NCI-H1092 treated with DMSO at 0.1 percent for 48 hours (cell line): ENCODE data around the gene NPS.

Source experiments
- DNase-seq: peaks from one replicate; lab custom pipeline; 2025; lab: John Stamatoyannopoulos, UW

Gene NPS

DNA sequence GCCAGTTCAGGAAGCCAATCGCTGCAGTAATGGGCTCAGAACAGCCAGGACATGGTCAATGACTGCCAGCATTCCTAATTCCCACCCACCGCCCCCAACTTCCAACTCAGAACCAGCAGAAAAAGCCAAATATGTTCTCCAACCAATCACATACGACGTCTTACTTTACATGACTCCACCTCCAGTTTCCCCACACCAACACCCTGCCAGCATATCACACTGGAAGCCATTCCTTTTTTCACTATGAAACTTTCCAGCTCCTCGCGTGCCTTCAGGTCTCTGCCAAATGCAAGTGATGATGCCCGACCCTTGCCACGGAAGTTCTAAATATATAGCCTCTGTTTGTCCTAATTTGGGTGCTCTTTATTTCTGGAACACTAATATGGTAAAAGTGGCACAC lies 12.5 kb downstream of the NPS start:
- no peak for DNase-seq

DNA sequence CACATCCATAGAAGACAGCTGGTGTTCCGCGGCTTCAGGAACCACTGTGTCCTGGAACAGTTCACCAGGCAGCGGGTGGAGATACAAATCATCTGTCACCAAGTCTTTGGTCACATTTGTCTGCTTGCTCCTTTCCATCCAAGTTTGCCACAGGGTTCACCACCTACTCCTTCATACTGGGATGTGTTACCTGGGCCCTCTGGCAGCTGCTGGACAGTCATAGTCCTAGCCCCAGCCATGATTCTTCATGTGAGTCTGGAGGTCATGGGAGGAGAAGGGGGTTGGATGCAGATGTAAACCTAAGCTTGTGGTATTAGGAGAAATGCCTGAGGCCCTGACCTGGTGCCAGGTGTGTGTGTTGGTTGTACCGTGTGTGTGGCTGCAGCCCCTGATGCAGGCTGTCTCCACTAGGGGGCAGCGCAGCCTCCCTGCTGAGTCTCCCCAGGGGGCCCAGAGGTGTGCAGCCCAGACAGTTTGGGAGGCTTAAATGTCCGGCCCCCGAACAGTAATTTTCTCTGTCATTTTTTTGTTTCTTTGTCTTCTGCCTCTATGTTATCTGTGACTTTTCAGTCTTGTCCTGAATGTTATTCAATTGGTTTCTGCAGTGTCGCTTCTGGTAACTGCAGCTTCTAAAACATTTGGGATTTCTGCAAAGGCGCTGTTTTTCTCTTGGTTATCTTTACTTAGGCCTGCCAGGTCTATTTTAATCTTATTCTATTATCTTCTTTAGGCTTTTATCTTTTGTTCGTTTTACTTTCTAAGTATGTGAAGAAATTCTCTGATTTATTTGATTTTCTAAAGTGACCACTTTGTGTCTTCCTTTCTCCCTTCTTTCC lies 14.8 kb downstream of the NPS start:
- DNase-seq = no peak

DNA sequence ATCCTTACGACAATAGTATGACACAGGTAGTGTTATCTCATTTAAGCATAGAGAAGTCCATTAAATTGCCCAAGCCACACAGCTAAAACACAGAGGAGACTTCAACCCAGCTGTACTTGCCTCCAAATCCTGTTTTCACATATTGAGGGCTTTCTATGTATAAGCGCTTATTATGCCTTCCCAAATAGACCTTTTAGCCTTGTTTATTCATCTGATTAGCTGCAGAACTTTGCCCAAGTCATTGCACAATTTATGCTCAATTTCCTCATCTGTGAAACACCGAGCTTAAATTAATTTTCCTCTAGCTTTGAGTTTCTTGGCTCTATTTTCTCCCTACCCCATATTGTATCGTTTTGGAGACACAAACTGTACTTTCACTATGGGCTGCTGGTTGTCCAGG lies 15.5 kb downstream of the NPS start:
- DNase-seq = no peak

DNA sequence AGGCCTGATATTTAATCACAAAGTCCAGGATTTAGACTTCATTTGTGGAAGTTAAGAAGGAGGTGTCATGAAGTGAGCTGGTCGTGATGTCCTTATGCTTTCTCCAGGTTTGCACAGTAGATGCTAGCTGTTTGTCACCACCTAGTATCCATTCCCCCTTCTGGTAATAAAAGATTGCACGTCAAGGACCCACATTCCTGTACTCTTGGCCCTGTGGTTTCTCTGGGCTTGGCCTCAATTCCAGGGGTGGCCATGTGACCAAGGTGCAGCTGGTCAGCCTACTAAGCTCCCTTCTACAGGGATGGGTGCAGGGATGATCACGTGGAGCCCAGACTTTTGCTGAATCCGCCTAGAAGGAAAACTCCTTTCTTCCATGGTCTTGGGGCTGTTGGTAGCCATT lies 16.5 kb downstream of the NPS start:
- DNase-seq = no peak

DNA sequence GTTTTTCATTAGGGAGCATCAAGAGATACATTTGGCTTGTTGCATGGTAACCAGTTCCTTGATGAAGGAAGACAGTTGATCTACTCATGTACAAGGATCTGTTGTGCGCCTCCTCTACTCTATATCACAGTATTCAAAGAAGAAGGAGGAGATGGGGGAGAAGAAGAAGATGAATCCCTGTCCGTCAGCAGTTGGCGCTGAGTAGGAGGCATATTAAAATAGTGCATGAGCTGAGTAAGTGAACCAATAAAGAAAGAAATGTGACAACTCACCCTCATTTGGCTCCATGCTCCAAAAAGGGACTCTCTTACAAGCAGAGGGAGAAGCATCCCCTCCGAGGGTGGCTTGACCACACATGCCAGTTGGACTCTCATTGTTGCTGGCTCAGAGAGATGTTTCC lies 20.1 kb downstream of the NPS start:
- no peak for DNase-seq

DNA sequence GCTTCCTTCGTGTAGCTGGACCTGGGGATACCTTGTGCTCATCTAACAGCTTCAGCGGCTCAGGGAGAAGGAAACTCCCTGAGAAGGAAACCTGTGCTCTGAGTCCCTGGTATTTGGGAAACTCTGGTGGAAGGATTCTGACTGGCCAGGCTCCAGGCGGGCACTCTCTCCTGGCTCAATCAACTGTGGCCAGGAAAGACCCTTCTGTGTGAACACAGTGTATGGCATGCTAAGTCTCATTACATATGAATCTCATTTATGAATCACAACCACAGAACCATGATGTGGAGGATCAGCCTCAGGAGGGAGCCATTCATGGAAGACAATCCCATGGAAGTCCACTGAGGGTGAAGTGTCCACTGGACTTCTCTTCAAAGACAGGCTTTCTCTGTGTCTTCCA lies 20.9 kb downstream of the NPS start:
- no peak for DNase-seq

DNA sequence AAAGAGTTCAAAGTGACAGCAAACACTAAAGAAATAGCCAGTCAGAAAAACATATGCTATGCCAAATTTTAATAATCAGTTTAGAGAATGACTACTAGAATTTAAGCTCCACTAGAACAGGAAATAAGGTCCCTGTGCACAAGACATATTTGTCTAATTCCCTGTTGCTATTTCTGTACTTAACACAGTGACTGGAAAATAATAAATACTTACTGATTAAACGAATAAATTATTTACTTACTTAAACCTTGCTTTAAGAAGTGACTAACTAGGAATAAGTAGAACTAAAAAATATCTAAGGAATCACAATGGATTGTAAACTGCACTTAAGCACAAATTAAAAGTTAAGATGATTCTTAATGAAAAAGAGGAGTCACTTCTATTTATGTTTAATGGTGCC lies 22.3 kb downstream of the NPS start:
- no peak for DNase-seq

DNA sequence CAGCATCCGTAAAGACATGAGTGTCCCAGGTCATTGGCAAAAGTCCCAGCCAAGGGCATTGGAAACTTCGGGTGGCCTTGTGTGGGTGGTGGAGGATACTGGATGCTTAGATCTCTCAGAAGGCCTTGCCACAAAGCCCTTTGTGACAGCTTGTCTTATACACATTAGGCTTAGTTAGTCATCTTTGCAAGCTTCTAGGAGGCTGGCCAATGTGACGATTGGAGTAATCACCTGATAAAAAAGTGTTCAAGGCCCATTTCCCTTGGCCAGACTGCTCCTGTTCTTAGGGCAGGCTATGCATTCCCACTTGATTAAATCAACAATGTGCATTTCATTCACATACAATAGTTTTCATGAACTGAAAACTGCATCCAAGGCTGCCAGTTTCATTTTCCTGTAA lies 26.9 kb downstream of the NPS start:
- DNase-seq = no peak

DNA sequence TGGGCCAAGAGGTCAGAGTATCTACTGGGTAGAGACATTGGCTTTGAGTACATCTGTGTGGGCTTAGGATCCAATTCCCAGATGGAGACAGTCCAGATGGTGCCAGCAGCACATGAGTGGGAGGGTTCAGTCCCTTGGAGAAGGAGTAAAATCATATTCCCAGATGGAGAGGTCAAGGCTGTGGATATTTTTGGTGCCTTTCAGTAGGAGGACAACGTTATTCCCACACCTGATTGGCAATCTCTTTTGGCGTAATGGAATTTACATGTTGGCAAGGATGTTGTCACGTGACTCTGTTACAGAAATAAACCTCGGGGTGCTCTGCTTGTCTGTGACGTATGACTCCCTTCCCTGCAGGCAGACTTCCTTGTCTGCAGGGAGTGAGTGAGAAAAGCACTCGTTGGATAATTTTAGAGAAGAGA lies 27.6 kb downstream of the NPS start:
- peak; percentile 21 for DNase-seq

DNA sequence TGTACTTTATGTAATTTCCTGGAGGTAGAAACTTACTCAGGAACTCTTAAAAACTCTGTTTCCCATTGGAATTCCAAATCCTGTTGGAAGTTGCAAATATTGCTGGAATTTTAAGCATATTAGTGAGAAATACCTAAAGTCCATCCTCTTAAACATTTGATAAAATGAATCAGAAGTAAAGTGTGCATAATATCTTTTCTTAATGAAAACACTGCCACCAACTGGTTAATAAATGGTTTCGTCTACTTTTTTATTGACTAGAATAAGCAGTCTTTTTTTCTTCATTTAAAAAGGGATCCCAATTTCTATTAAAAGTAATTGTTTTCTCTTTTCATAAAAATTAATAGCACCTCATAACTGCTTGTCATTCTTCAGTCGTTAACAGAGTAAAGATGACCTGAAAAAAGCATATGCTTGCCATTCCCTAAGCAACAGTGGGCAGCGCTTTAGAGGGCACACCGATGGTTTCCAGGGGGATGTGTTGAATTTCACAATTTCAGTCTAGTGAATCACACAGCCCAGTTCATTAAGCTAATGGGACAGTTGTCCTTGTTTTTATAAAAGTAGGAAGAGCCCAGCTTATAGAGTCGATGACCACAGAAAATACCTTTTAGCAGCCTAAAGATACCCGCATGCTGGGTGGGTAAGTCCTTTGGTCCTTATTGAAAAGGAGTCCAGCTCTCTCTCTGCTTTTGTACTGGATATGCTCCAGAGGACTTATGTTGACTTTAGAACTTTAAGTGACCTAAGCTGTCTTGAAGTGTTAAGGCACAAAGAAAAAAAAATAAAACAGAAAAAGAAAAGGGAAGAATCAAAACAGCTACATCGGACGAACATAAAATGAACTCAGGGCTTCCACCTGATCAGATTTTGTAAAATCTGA lies 28.5 kb downstream of the NPS start:
- DNase-seq = peak; percentile 53

DNA sequence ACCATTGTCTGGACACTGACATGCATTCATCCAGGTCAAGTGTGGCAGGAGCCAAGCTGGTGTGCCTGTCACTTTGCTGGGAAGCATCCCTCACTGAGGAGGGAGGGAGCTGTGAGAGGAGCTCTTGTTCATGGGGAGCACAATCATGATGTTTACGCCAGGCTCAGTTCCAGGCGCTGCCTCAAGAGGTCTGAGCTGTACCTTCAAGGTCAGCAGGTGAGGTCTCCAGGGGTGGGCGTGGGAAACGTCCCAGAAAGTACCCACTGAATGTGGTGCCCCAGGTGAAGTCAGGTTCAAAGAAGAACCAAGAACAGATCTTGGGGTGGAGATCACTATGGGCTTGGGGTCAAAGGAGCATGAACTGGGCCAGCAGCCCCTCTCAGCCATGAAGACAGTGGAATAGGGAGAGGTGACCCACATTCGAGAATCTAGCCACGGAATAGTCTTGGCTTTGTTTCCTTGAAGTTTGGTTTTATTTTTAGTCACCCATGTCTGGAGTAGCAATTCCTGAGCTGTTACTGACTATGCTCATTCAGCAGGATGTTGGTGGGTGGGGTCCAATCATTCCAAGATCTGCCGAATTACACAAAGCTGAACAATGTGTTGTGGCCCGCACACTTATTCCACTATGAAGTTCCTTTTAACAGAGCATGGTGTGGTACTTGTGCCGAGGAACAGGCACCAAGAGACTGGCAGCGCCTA lies 29.3 kb downstream of the NPS start:
- DNase-seq = no peak

DNA sequence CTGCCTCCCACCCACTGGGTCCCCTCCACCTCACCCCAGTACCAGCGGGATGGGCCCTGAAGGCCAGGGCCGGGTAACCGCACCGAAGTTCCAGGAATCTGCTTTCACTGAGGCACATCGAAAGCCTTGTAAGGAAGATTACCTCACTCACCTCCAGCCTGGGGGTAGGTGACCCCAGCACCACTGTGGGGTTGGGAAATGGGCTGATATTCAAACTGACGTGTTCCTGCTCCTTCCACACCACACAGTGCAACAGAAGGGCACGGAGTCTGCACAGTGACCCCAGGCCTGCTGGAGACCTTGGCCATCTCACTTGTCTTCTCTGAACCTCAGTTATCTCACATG lies 29.8 kb downstream of the NPS start:
- no peak for DNase-seq

DNA sequence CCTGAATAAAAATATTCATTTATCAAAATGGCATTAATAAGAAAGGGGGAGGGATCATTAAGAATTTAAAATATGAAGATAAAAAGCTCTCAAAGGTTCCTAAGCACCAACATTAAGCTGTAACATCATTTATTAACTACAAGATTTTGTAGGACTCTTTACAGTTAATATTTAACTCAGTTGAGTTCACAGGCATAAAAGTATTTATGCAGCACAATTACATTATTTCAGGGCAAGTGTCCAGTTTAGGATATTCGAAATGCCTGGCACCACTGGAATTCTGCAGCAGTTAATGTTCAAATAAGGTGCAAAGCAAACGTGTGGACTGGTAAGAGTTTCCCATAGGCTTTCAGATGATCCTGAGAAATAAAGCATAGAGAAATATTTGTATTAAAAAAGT lies 30.5 kb downstream of the NPS start:
- no peak for DNase-seq

DNA sequence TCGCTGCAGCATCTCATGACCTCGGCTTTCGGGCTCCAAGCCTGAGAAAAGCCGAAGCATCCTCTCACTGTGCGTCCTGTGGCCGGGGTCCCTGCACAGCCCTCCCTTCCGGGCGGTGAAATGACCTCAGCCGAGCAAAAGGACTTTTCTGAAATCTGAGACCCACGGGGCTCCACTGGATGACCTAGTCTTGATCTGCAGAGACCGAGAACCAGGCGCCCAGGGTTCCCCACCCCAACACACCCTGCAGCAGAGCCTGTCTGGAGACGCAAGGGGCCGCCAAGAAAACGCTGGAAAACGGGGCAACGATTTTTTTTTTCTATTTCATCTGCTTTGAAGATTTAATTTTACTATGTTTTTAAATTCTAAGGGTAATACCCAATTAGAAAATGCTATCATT lies 31.7 kb downstream of the NPS start:
- no peak for DNase-seq

DNA sequence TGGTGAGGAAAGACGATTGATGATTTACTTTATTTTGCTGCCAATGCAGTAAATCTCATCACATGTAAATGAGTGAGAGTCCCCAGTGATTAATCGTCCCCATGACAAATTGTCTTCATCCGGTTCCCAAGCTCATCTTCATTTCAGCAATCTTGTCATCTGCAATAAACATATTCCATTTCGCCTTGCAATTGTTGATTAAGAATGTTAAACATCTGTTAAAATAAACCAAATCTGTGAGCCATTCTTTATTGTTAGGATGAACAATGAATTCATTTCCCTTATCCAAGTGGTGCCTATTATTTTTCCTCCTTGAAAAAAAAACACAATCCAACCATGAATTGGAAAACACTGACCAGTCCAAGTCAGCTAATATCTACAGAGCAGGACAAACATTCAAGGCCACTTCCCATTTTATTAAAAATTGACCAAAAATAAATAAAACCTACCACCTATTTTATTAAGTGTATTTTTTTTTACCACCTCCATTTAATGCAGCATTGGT lies 36.5 kb downstream of the NPS start:
- no peak for DNase-seq

DNA sequence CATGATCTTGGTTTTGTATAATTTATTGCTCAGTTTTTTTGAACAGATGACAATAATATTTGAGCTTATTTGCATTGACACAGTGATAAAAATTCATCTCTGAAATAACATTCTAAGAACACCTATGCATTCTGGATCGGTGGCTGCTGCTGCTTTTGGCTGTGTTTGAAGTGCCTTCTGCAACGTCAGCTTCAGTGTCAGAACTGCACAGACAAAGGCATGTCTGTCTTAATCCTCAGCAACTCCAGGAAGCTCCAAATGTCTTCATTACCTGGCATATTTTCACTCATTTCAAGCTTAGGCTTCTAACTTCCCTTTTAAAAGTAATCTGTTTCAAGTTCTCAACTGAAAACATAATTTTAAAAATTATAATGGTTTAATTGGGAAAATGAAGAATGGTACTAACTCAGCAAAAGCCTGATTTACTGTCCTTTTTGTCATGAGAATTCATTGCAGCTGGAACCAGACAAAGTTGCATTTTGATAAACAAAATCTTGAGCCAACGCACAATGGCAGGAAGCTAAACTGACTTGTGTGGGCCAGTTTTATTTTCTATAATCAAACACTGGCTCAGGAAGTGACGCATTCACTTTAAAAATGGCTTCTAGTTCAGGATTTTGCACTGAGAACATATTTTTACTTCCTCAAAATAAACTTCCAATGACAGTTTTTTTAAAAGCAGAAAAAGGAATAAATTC lies 38.7 kb downstream of the NPS start:
- no peak for DNase-seq

DNA sequence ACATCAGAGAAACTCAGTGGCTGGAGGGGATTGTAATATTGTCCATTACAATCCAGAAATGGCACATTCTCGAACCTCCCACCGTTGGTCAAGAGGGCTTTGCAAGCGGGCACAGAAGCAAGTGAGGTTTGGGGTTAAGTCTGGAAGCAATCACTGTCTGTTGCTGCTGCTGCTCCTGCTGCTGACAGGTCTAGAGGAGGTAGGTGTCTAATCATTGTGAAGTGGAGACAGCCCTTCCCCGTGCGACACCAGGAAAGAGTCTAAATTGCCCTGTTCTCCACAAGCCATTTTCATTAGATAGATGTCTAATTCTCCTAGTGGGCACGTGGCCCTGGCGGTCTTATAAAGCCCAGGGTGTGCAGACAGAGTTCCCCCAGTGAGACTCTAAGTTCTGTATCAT lies 43.5 kb downstream of the NPS start:
- DNase-seq = no peak

DNA sequence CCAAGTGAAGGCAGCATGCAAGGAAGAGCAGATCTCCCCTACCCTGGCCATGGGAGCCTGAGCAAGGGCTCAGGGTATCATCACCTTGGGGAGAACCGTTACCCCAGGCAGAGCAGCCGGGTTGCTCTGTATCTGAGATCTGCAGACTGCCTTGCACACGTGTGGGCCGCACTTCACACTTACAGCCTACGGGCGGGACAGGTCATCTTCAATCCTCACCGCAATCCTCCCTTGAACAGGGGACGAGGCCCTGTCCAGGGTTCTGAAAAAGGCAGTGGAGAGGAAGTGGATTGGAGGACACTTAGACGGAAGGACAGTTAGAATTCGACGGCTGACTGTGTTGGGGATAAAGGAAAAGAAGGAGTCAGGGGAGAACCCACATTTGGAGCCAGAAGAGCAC lies 51.4 kb downstream of the NPS start:
- no peak for DNase-seq
